ENCODE measurements around the gene SIAH3.

Gene SIAH3

DNA sequence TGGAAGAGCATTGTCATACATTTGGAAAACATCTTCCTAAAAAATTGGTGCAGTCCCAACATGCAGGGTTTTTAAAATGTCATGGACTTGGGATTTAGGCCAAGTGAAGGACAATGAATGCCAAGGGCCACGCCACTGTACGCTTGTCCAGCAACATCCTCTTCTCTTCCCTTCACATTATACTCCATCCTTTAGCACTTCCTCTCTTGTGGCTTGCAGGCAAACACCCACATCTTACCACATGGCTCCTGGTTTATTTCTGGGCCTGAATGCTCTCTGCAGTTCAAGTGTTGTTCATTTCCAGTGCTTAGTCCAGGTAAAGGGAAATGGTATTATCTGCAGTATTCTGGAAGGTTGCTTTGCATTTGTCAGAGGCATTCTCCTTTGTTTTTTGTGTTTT is 104.5 kb downstream of the SIAH3 start:
- ATAC-seq: no peak

GRCh38 chr13:45744979-45745378 is 106.6 kb downstream of the SIAH3 start:
- ATAC-seq: no peak
- no peak for TF ChIP-seq BACH2 (CRISPR knock-in tag; IDR thresholded peaks at IDR 0.05; ENCODE audit: borderline replicate concordance)
- TF ChIP-seq RARB (CRISPR knock-in tag; IDR thresholded peaks at IDR 0.05): no peak
- TF ChIP-seq ZNF8 (CRISPR knock-in tag; IDR thresholded peaks at IDR 0.05): no peak
- no peak for TF ChIP-seq SNAI2 (CRISPR knock-in tag; IDR thresholded peaks at IDR 0.05)
- no peak for TF ChIP-seq ZNF70 (CRISPR knock-in tag; IDR thresholded peaks at IDR 0.05)
- no peak for TF ChIP-seq OSR1 (CRISPR knock-in tag; IDR thresholded peaks at IDR 0.05)
- TF ChIP-seq CSDC2 (CRISPR knock-in tag; IDR thresholded peaks at IDR 0.05): no peak
- TF ChIP-seq ZFP30 (CRISPR knock-in tag; IDR thresholded peaks at IDR 0.05): no peak
- TF ChIP-seq TOX (CRISPR knock-in tag; IDR thresholded peaks at IDR 0.05; ENCODE audit: borderline replicate concordance): no peak
- no peak for TF ChIP-seq ISL1 (CRISPR knock-in tag; IDR thresholded peaks at IDR 0.05)

More for the DNA sequence above, 104.5 kb downstream of the SIAH3 start:
- TF ChIP-seq ESRRG (CRISPR knock-in tag; IDR thresholded peaks at IDR 0.05): no peak
- no peak for TF ChIP-seq CSRNP3 (CRISPR knock-in tag; IDR thresholded peaks at IDR 0.05)
- TF ChIP-seq, protein P1, sequence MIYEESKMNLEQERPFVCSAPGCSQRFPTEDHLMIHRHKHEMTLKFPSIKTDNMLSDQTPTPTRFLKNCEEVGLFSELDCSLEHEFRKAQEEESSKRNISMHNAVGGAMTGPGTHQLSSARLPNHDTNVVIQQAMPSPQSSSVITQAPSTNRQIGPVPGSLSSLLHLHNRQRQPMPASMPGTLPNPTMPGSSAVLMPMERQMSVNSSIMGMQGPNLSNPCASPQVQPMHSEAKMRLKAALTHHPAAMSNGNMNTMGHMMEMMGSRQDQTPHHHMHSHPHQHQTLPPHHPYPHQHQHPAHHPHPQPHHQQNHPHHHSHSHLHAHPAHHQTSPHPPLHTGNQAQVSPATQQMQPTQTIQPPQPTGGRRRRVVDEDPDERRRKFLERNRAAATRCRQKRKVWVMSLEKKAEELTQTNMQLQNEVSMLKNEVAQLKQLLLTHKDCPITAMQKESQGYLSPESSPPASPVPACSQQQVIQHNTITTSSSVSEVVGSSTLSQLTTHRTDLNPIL (CRISPR knock-in tag; IDR thresholded peaks at IDR 0.05; ENCODE audit: low read depth): no peak
- TF ChIP-seq, protein P2, sequence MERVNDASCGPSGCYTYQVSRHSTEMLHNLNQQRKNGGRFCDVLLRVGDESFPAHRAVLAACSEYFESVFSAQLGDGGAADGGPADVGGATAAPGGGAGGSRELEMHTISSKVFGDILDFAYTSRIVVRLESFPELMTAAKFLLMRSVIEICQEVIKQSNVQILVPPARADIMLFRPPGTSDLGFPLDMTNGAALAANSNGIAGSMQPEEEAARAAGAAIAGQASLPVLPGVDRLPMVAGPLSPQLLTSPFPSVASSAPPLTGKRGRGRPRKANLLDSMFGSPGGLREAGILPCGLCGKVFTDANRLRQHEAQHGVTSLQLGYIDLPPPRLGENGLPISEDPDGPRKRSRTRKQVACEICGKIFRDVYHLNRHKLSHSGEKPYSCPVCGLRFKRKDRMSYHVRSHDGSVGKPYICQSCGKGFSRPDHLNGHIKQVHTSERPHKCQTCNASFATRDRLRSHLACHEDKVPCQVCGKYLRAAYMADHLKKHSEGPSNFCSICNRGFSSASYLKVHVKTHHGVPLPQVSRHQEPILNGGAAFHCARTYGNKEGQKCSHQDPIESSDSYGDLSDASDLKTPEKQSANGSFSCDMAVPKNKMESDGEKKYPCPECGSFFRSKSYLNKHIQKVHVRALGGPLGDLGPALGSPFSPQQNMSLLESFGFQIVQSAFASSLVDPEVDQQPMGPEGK (CRISPR knock-in tag; IDR thresholded peaks at IDR 0.05; ENCODE audit: borderline replicate concordance): no peak
- no peak for TF ChIP-seq PPARA (CRISPR knock-in tag; IDR thresholded peaks at IDR 0.05; ENCODE audit: borderline replicate concordance)
- no peak for TF ChIP-seq ZNF70 (CRISPR knock-in tag; IDR thresholded peaks at IDR 0.05)
- no peak for TF ChIP-seq ZFP3 (CRISPR knock-in tag; IDR thresholded peaks at IDR 0.05)
- no peak for TF ChIP-seq ZNF565 (CRISPR knock-in tag; conservative IDR thresholded peaks at IDR 0.05; ENCODE audit: low read depth)
- TF ChIP-seq GLIS3 (CRISPR knock-in tag; IDR thresholded peaks at IDR 0.05): no peak
- TF ChIP-seq BACH2 (CRISPR knock-in tag; IDR thresholded peaks at IDR 0.05; ENCODE audit: borderline replicate concordance): no peak
- TF ChIP-seq TCF4 (CRISPR knock-in tag; IDR thresholded peaks at IDR 0.05; ENCODE audit: borderline replicate concordance): no peak
- TF ChIP-seq ZC3H10 (CRISPR knock-in tag; IDR thresholded peaks at IDR 0.05): no peak
- TF ChIP-seq TSHZ2 (CRISPR knock-in tag; IDR thresholded peaks at IDR 0.05): no peak
- no peak for TF ChIP-seq ZNF8 (CRISPR knock-in tag; IDR thresholded peaks at IDR 0.05)
- TF ChIP-seq ARNTL (CRISPR knock-in tag; IDR thresholded peaks at IDR 0.05; ENCODE audit: borderline replicate concordance, low read depth): no peak

DNA sequence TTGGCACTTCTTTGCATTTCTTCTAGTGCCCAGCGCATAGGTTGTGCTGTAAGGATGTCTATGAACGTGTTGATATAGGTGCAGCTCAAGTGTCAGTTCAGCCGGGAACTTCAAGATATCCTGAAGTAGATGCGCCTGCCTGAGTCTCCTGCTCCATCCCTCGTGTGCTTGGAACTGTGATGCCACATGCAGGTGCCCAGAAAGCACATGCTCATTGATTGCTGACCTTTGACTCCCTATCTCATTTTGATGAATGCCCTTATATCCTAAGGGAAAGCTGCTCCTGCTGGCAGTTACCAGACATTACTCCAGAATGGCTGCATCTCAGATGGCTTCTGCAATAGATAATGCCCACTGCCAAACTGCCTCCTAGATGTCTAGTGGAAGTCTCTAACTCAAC is 108.6 kb downstream of the SIAH3 start:
- TF ChIP-seq TOX (CRISPR knock-in tag; IDR thresholded peaks at IDR 0.05; ENCODE audit: borderline replicate concordance): no peak
- no peak for ATAC-seq

DNA sequence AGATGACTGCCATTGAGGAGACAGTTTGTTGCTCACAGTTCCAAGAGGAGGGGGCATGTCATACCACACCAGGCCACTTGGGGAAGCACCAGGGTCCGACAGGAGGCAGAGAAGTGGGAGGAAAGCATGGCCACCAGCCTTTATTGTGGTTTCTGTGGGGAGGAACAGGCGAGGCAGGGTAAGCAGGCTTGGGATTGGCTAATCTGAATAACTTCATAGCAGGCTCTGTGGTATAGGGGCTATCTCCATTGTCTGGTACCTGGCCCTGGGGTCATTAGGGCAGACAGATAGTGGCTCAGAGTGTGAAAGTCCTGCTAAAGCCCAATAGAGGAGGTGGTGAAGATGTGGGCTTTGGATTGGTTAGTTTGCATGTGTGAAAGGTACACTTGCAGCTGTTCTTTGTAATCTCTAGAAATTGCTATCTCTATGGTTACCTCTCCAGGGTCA is 114.0 kb downstream of the SIAH3 start:
- TF ChIP-seq ZNF70 (CRISPR knock-in tag; IDR thresholded peaks at IDR 0.05): no peak
- TF ChIP-seq PPARA (CRISPR knock-in tag; IDR thresholded peaks at IDR 0.05; ENCODE audit: borderline replicate concordance): no peak
- TF ChIP-seq ARNTL (CRISPR knock-in tag; IDR thresholded peaks at IDR 0.05; ENCODE audit: borderline replicate concordance, low read depth): no peak
- TF ChIP-seq TOX (CRISPR knock-in tag; IDR thresholded peaks at IDR 0.05; ENCODE audit: borderline replicate concordance): no peak
- TF ChIP-seq TCF4 (CRISPR knock-in tag; IDR thresholded peaks at IDR 0.05; ENCODE audit: borderline replicate concordance): no peak
- TF ChIP-seq ESRRG (CRISPR knock-in tag; IDR thresholded peaks at IDR 0.05): no peak
- no peak for ATAC-seq
